GM23338 (cell line): Measurements from ENCODE around the gene COG6. TPM values are rescaled to one million over a fixed set of nuclear protein-coding genes. Genes with fewer than 3 reads are reported as not detected.

ENCODE experiments used
- ATAC-seq: fragments of 200-7000 bp; cut with Tn5 transposase; 3 replicates; pipeline ENCODE4 v1.9.1; 2020
- DNase-seq: peaks from one replicate; pipeline ENCODE4 v3.0.0-alpha.2; 2015; ENCODE audit warnings: low spot score
- H2AFZ ChIP-seq: fragments of 200-600 bp; sonication (generic); 2 replicates; pipeline ENCODE4 v1.8.0; 2016; ENCODE audit warnings: antibody characterized with exemption, mild to moderate bottlenecking, moderate library complexity
- H3F3A ChIP-seq: fragments of 200-600 bp; sonication (generic); replicated peaks from 2 replicates; pipeline ENCODE4 v1.8.0; 2017; ENCODE audit warnings: antibody characterized with exemption, mixed run types, low read depth
- H3K27ac ChIP-seq: fragments of 200-600 bp; sonication (generic); 2 replicates; pipeline ENCODE4 v1.6.1; 2016; ENCODE audit warnings: low read depth
- H3K27me3 ChIP-seq: fragments of 200-600 bp; sonication (generic); 2 replicates; pipeline ENCODE4 v1.8.0; 2016; ENCODE audit warnings: mild to moderate bottlenecking, mixed run types, moderate library complexity; ENCODE audit not compliant: insufficient read depth
- H3K36me3 ChIP-seq: fragments of 200-600 bp; sonication (generic); 2 replicates; pipeline ENCODE4 v1.8.0; 2016; ENCODE audit warnings: mild to moderate bottlenecking; ENCODE audit not compliant: insufficient read depth
- H3K4me1 ChIP-seq: fragments of 200-600 bp; sonication (generic); 2 replicates; pipeline ENCODE4 v1.8.0; 2016; ENCODE audit warnings: mild to moderate bottlenecking, moderate library complexity; ENCODE audit not compliant: insufficient read depth
- H3K4me2 ChIP-seq: fragments of 200-600 bp; sonication (generic); 2 replicates; pipeline ENCODE4 v1.7.1; 2017; ENCODE audit warnings: mixed run types
- H3K4me3 ChIP-seq: fragments of 200-600 bp; sonication (generic); 2 replicates; pipeline ENCODE4 v1.6.1; 2016; ENCODE audit warnings: mixed run types
- H3K79me2 ChIP-seq: fragments of 200-600 bp; sonication (generic); replicated peaks from 2 replicates; pipeline ENCODE4 v1.8.0; 2017; ENCODE audit warnings: mild to moderate bottlenecking; ENCODE audit not compliant: insufficient read depth
- H3K9me2 ChIP-seq: fragments of 200-600 bp; sonication (generic); 2 replicates; pipeline ENCODE4 v1.8.0; 2017; ENCODE audit not compliant: insufficient read depth
- H4K20me1 ChIP-seq: fragments of 200-600 bp; sonication (generic); replicated peaks from 2 replicates; pipeline ENCODE4 v1.8.0; 2017; ENCODE audit warnings: mild to moderate bottlenecking; ENCODE audit not compliant: insufficient read depth
- H3K27ac Mint-ChIP-seq: 2 replicates; pipeline ENCODE4 v1.8.0; 2020; ENCODE audit warnings: inconsistent platforms, mild to moderate bottlenecking, moderate library complexity, mixed read lengths
- H3K27me3 Mint-ChIP-seq: 3 replicates; pipeline ENCODE4 v1.8.0; 2022; ENCODE audit warnings: low read depth, mild to moderate bottlenecking, moderate library complexity, mixed read lengths, inconsistent platforms; ENCODE audit not compliant: insufficient read depth, poor library complexity
- H3K36me3 Mint-ChIP-seq: 3 replicates; pipeline ENCODE4 v1.8.0; 2021; ENCODE audit warnings: low read depth, mild to moderate bottlenecking, inconsistent platforms, moderate library complexity, mixed read lengths
- H3K4me1 Mint-ChIP-seq: 3 replicates; pipeline ENCODE4 v1.8.0; 2020; ENCODE audit warnings: mild to moderate bottlenecking, inconsistent platforms, mixed read lengths
- H3K4me3 Mint-ChIP-seq: 3 replicates; pipeline ENCODE4 v1.8.0; 2021; ENCODE audit warnings: moderate library complexity, mild to moderate bottlenecking, inconsistent platforms, mixed read lengths
- H3K9me3 Mint-ChIP-seq: 3 replicates; pipeline ENCODE4 v1.8.0; 2020; ENCODE audit warnings: moderate library complexity, mild to moderate bottlenecking, inconsistent platforms, mixed read lengths
- CREB1 ChIP-seq: fragments of 250-450 bp; sonication (Bioruptor Pico); IDR thresholded peaks from 2 replicates; pipeline ENCODE4 v1.5.0; 2020; ENCODE audit warnings: low read depth, mild to moderate bottlenecking, moderate library complexity
- ZNF331 ChIP-seq: fragments of 250-450 bp; sonication (Bioruptor Pico); IDR thresholded peaks from 2 replicates; pipeline ENCODE4 v1.5.0; 2020; ENCODE audit warnings: low read depth, mild to moderate bottlenecking, moderate library complexity
- polyA plus RNA-seq: library from polyadenylated mRNA; unstranded; fragments of >200 nt; fragmentation: Nextera tagmentation; extraction: Ambion mirVana; gene quantifications from 2 replicates; pipeline ENCODE4 v1.2.1, GENCODE V29; 2016
- total RNA-seq: library from RNA; depleted of rRNA; stranded (reverse); fragments of >200 nt; shearing (Covaris generic); gene quantifications from 2 replicates; pipeline ENCODE4 v1.2.3, GENCODE V29; 2014
- TF ChIP-seq, protein P1 (sequence below): IDR thresholded peaks from 2 replicates; pipeline ENCODE4 v1.6.1; 2016; ENCODE audit warnings: antibody characterized with exemption
- TF ChIP-seq, protein P2 (sequence below): IDR thresholded peaks from one replicate; pipeline ENCODE4 v1.6.1; 2018; ENCODE audit warnings: antibody characterized with exemption; ENCODE audit not compliant: unreplicated experiment
- TF ChIP-seq, protein P3 (sequence below): fragments of 250-450 bp; sonication (Bioruptor Pico); IDR thresholded peaks from 2 replicates; pipeline ENCODE4 v1.5.0; 2020; ENCODE audit warnings: mild to moderate bottlenecking, moderate library complexity

Gene COG6
- total and polyA plus RNA-seq, 2 experiments from 2014 or later: 10.0 to 23.6 TPM

DNA sequence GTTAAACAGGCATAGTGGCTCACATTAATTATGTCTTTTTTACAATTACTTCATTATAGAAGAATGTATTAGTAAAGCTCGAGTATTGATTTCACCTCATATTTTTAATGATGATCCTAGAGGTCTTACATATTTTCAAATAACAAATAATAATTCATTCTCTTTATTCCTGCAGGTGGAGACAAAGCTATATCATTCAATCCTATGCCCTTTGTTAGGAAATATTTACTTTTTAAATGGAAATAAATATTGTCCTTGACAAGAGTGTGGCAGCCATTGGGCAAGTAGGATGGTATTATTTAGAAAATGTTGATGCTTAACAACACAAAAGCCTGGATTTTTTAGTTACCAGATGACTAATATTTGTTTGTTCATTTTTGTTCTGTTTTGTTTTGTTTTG is 127.6 kb downstream of the COG6 start (continued):
- TF ChIP-seq, protein P1, sequence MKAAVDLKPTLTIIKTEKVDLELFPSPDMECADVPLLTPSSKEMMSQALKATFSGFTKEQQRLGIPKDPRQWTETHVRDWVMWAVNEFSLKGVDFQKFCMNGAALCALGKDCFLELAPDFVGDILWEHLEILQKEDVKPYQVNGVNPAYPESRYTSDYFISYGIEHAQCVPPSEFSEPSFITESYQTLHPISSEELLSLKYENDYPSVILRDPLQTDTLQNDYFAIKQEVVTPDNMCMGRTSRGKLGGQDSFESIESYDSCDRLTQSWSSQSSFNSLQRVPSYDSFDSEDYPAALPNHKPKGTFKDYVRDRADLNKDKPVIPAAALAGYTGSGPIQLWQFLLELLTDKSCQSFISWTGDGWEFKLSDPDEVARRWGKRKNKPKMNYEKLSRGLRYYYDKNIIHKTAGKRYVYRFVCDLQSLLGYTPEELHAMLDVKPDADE: no peak

DNA sequence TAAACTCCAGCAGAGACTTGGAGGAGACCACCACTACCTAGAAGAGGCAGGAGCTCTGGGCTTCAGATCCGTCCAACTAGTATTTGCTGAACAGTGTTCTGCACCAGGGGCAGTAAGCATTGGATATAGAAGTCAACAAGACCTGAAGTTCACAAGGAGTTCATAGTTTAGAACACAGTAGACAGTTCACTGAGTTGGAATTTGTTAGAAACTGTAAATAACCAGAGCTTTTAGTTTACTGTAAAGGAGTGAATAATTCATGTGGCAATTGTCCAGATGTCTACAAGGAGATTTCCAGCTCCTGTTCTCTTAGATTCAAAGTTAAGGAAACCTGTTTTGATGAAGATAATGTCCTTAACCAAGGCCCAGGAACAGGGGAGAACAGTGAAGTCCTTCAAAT is 128.9 kb downstream of the COG6 start:
- no peaks in the 10 kb centered on the region for H3K4me1 ChIP-seq
- TF ChIP-seq CREB1: no peak
- TF ChIP-seq, protein P2, sequence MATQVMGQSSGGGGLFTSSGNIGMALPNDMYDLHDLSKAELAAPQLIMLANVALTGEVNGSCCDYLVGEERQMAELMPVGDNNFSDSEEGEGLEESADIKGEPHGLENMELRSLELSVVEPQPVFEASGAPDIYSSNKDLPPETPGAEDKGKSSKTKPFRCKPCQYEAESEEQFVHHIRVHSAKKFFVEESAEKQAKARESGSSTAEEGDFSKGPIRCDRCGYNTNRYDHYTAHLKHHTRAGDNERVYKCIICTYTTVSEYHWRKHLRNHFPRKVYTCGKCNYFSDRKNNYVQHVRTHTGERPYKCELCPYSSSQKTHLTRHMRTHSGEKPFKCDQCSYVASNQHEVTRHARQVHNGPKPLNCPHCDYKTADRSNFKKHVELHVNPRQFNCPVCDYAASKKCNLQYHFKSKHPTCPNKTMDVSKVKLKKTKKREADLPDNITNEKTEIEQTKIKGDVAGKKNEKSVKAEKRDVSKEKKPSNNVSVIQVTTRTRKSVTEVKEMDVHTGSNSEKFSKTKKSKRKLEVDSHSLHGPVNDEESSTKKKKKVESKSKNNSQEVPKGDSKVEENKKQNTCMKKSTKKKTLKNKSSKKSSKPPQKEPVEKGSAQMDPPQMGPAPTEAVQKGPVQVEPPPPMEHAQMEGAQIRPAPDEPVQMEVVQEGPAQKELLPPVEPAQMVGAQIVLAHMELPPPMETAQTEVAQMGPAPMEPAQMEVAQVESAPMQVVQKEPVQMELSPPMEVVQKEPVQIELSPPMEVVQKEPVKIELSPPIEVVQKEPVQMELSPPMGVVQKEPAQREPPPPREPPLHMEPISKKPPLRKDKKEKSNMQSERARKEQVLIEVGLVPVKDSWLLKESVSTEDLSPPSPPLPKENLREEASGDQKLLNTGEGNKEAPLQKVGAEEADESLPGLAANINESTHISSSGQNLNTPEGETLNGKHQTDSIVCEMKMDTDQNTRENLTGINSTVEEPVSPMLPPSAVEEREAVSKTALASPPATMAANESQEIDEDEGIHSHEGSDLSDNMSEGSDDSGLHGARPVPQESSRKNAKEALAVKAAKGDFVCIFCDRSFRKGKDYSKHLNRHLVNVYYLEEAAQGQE: no peak
- TF ChIP-seq, protein P3, sequence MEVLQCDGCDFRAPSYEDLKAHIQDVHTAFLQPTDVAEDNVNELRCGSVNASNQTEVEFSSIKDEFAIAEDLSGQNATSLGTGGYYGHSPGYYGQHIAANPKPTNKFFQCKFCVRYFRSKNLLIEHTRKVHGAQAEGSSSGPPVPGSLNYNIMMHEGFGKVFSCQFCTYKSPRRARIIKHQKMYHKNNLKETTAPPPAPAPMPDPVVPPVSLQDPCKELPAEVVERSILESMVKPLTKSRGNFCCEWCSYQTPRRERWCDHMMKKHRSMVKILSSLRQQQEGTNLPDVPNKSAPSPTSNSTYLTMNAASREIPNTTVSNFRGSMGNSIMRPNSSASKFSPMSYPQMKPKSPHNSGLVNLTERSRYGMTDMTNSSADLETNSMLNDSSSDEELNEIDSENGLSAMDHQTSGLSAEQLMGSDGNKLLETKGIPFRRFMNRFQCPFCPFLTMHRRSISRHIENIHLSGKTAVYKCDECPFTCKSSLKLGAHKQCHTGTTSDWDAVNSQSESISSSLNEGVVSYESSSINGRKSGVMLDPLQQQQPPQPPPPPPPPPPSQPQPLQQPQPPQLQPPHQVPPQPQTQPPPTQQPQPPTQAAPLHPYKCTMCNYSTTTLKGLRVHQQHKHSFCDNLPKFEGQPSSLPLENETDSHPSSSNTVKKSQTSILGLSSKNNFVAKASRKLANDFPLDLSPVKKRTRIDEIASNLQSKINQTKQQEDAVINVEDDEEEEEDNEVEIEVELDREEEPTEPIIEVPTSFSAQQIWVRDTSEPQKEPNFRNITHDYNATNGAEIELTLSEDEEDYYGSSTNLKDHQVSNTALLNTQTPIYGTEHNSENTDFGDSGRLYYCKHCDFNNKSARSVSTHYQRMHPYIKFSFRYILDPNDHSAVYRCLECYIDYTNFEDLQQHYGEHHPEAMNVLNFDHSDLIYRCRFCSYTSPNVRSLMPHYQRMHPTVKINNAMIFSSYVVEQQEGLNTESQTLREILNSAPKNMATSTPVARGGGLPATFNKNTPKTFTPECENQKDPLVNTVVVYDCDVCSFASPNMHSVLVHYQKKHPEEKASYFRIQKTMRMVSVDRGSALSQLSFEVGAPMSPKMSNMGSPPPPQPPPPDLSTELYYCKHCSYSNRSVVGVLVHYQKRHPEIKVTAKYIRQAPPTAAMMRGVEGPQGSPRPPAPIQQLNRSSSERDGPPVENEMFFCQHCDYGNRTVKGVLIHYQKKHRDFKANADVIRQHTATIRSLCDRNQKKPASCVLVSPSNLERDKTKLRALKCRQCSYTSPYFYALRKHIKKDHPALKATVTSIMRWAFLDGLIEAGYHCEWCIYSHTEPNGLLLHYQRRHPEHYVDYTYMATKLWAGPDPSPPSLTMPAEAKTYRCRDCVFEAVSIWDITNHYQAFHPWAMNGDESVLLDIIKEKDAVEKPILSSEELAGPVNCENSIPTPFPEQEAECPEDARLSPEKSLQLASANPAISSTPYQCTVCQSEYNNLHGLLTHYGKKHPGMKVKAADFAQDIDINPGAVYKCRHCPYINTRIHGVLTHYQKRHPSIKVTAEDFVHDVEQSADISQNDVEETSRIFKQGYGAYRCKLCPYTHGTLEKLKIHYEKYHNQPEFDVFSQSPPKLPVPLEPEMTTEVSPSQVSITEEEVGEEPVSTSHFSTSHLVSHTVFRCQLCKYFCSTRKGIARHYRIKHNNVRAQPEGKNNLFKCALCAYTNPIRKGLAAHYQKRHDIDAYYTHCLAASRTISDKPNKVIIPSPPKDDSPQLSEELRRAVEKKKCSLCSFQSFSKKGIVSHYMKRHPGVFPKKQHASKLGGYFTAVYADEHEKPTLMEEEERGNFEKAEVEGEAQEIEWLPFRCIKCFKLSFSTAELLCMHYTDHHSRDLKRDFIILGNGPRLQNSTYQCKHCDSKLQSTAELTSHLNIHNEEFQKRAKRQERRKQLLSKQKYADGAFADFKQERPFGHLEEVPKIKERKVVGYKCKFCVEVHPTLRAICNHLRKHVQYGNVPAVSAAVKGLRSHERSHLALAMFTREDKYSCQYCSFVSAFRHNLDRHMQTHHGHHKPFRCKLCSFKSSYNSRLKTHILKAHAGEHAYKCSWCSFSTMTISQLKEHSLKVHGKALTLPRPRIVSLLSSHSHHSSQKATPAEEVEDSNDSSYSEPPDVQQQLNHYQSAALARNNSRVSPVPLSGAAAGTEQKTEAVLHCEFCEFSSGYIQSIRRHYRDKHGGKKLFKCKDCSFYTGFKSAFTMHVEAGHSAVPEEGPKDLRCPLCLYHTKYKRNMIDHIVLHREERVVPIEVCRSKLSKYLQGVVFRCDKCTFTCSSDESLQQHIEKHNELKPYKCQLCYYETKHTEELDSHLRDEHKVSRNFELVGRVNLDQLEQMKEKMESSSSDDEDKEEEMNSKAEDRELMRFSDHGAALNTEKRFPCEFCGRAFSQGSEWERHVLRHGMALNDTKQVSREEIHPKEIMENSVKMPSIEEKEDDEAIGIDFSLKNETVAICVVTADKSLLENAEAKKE (CRISPR knock-in tag): no peak
- no peak for TF ChIP-seq ZNF331 (CRISPR knock-in tag)
- no peak overlapping the region for H3K4me2 ChIP-seq
- no peak overlapping the region for H3K4me3 Mint-ChIP-seq
- H3K9me2 ChIP-seq: peaks cover 11% of the 10 kb centered on the region
- no peak overlapping the region for H3K4me3 ChIP-seq
- no peaks in the 10 kb centered on the region for H3K36me3 ChIP-seq
- H3K27ac Mint-ChIP-seq: no peak overlapping the region
- no peak overlapping the region for H2AFZ ChIP-seq
- no peak overlapping the region for H3K27ac ChIP-seq
- H3K4me1 Mint-ChIP-seq: peaks cover 21% of the 10 kb centered on the region
- peaks cover 14% of the 10 kb centered on the region for H3K36me3 Mint-ChIP-seq
- no peaks in the 10 kb centered on the region for H3F3A ChIP-seq
- H3K79me2 ChIP-seq: no peaks in the 10 kb centered on the region
- no peak for DNase-seq
- H4K20me1 ChIP-seq: no peaks in the 10 kb centered on the region
- peaks cover 14% of the 10 kb centered on the region for H3K9me3 Mint-ChIP-seq
- peaks cover 4% of the 10 kb centered on the region for H3K27me3 Mint-ChIP-seq
- no peaks in the 10 kb centered on the region for H3K27me3 ChIP-seq
- no peak for ATAC-seq
